K562 (cell line): ENCODE data around the gene RASSF3. TPM values are rescaled to one million over a fixed set of nuclear protein-coding genes. Genes with fewer than 3 reads are reported as not detected.
A peak's percentile ranks its signal among the peaks of the same experiment; 100 is the strongest.

Source experiments
- ATAC-seq: fragments of 200-7000 bp; cut with Tn5 transposase; 3 replicates; pipeline ENCODE4 v1.9.1; 2020; ENCODE audit warnings: moderate library complexity
- BruUV-seq: library from RNA; stranded (reverse); fragments of 400-500 nt; replicated peaks from 2 replicates; lab custom pipeline; 2021; lab: Mats Ljungman, UMichigan
- CTCF ChIA-PET: fragments of 300-600 bp; formaldehyde crosslinking; extraction: SDS; loops from one replicate; lab custom pipeline; 2021; ENCODE audit warnings: low intra/inter-chr PET ratio; lab: Yijun Ruan, JAX
- POLR2A ChIA-PET: fragments of 300-600, 350-650 bp; sonication (Branson Sonifier 250); formaldehyde crosslinking; extraction: SDS; loops from one replicate; lab custom pipeline; 2021; ENCODE audit warnings: antibody characterized with exemption, inconsistent platforms; lab: Yijun Ruan, JAX
- DNase-seq, 4 experiments: peaks; one replicate each; pipeline versions ENCODE4 v3.0.0 to v3.0.0-alpha.2; 2011 to 2018; ENCODE audit warnings: low spot score in 3 of 4, mixed read lengths in 3 of 4; ENCODE audit errors: extremely low read depth in 1 of 4
- FAIRE-seq: peaks from 2 replicates; lab custom pipeline; 2011; peaks lifted over from hg19 to GRCh38; lab: Jason Lieb, UNC
- H2AFZ ChIP-seq: 2 replicates; pipeline ENCODE4 v1.6.0; 2011; ENCODE audit warnings: low read depth, low read length, control low read depth, inconsistent platforms
- H3K27ac ChIP-seq: fragments of 200-600 bp; 3 replicates; pipeline ENCODE4 v1.8.0; 2011; ENCODE audit warnings: low read depth, mild to moderate bottlenecking, control low read depth, inconsistent platforms, low read length, moderate library complexity, mixed read lengths; ENCODE audit errors: extremely low read depth
- H3K27me3 ChIP-seq, 2 experiments: fragments of 300-600 bp in 1 of 2; 2 replicates in 1 of 2; 3 replicates in 1 of 2; pipeline versions ENCODE4 v1.6.0 to v1.8.0; 2011; ENCODE audit warnings: inconsistent platforms in 2 of 2, low read length in 2 of 2, mild to moderate bottlenecking in 1 of 2, mixed read lengths in 1 of 2, moderate library complexity in 1 of 2; ENCODE audit not compliant: control insufficient read depth in 2 of 2, insufficient read depth in 2 of 2
- H3K36me3 ChIP-seq: fragments of 300-600 bp; 3 replicates; pipeline ENCODE4 v1.8.0; 2011; ENCODE audit warnings: mild to moderate bottlenecking, low read length, inconsistent platforms; ENCODE audit not compliant: control insufficient read depth, insufficient read depth
- H3K4me1 ChIP-seq, 2 experiments: fragments of 200-600 bp in 1 of 2; replicated peaks in 1 of 2; 2 replicates in 1 of 2; 3 replicates in 1 of 2; pipeline versions ENCODE4 v1.5.1 to v1.8.0; 2011; ENCODE audit warnings: inconsistent platforms in 2 of 2, low read length in 2 of 2, mild to moderate bottlenecking in 1 of 2, mixed read lengths in 1 of 2, moderate library complexity in 1 of 2; ENCODE audit not compliant: control insufficient read depth in 2 of 2, insufficient read depth in 2 of 2
- H3K4me2 ChIP-seq: 2 replicates; pipeline ENCODE4 v1.6.1; 2011; ENCODE audit warnings: low read length, control low read depth, inconsistent platforms, mixed read lengths; ENCODE audit not compliant: insufficient read depth
- H3K4me3 ChIP-seq: fragments of 200-600 bp; sonication (generic), shearing (Covaris generic); 2 replicates; pipeline ENCODE4 v1.5.1; 2016; ENCODE audit warnings: control low read depth, inconsistent platforms
- H3K79me2 ChIP-seq: fragments of 200-600 bp; 3 replicates; pipeline ENCODE4 v1.8.0; 2011; ENCODE audit warnings: low read length, inconsistent platforms; ENCODE audit not compliant: control insufficient read depth, insufficient read depth
- H3K9ac ChIP-seq, 2 experiments: 2 replicates each; pipeline versions ENCODE4 v1.6.0 to v1.6.1; 2011; ENCODE audit warnings: low read depth in 2 of 2, low read length in 2 of 2, control low read depth in 1 of 2, inconsistent platforms in 1 of 2, mild to moderate bottlenecking in 1 of 2, mixed read lengths in 1 of 2; ENCODE audit not compliant: insufficient read depth in 1 of 2
- H3K9me1 ChIP-seq: one replicate; pipeline ENCODE4 v1.6.0; 2011; ENCODE audit warnings: inconsistent platforms, mild to moderate bottlenecking, low read length, moderate library complexity; ENCODE audit not compliant: control insufficient read depth, insufficient read depth
- H3K9me3 ChIP-seq: replicated peaks from 2 replicates; pipeline ENCODE4 v1.5.1; 2011; ENCODE audit warnings: low read depth, low read length, inconsistent platforms; ENCODE audit not compliant: control insufficient read depth, insufficient read depth
- H4K20me1 ChIP-seq: replicated peaks from 2 replicates; pipeline ENCODE4 v1.6.1; 2011; ENCODE audit warnings: low read length, inconsistent platforms, mixed read lengths; ENCODE audit not compliant: control insufficient read depth, insufficient read depth
- AFF4 ChIP-seq: sonication (generic); formaldehyde crosslinking; IDR thresholded peaks from 2 replicates; pipeline ENCODE4 v1.8.0; 2023; ENCODE audit warnings: mild to moderate bottlenecking, missing genetic modification reagents
- CREM ChIP-seq: IDR thresholded peaks from 2 replicates; pipeline ENCODE4 v1.6.1; 2014; ENCODE audit warnings: antibody characterized with exemption, low read depth
- HNRNPK ChIP-seq: fragments of 200-400 bp; formaldehyde crosslinking; IDR thresholded peaks from one replicate; pipeline ENCODE4 v1.6.1; 2018; ENCODE audit warnings: mild to moderate bottlenecking, low read depth, low read length; ENCODE audit not compliant: poor library complexity, severe bottlenecking
- JUNB ChIP-seq: fragments of 450-650 bp; formaldehyde crosslinking; conservative IDR thresholded peaks from 2 replicates; pipeline ENCODE4 v1.4.0; 2020; ENCODE audit warnings: mild to moderate bottlenecking
- ZNF134 ChIP-seq: fragments of 250-450 bp; sonication (Bioruptor Pico); conservative IDR thresholded peaks from 2 replicates; pipeline ENCODE4 v1.4.0; 2020
- WGBS: fragments of 100-300 bp; shearing (Covaris generic); methylation state at CpG from one replicate; pipeline ENCODE4 v1.1.6; 2016; ENCODE audit warnings: low coverage, mixed read lengths; ENCODE audit not compliant: insufficient coverage; ENCODE audit errors: missing lambda C conversion rate; 5-methylcytosine and 5-hydroxymethylcytosine counted together
- in situ Hi-C: fragments of 300-500 bp; cut with MboI; formaldehyde crosslinking; loops from 4 replicates; pipeline ENCODE4 v1.15.0; 2018; ENCODE audit warnings: inconsistent platforms, mixed read lengths
- intact Hi-C: fragments of 100-400 bp; cut with micrococcal nuclease; formaldehyde crosslinking; loops from 2 replicates; pipeline ENCODE4 v1.14.2; 2022
- polyA plus RNA-seq, 8 experiments: library from polyadenylated mRNA; depleted of rRNA in 4 of 8; stranded (reverse) in 5 of 8; unstranded in 3 of 8; fragments of >200 nt; fragmentation: Nextera tagmentation in 2 of 8; fragmentation: Illumina TruSeq in 1 of 8; extraction: Ambion mirVana in 2 of 8; extraction: Trizol in 1 of 8; gene quantifications; 2 replicates each; pipeline versions ENCODE4 v1.2.1 to v1.2.3, GENCODE V29; 2011 to 2014; ENCODE audit warnings: inconsistent platforms in 1 of 8, missing spikeins in 1 of 8
- total RNA-seq, 7 experiments: library from RNA; depleted of rRNA in 6 of 7; stranded (reverse); fragments of >200 nt in 6 of 7; fragmentation: Illumina TruSeq in 2 of 7; extraction: Trizol in 2 of 7; gene quantifications; 2 replicates each; pipeline versions ENCODE4 v1.2.1 to v1.2.3, GENCODE V29; 2011 to 2021; ENCODE audit warnings: low replicate concordance in 1 of 7

Gene RASSF3
- total and polyA plus RNA-seq, 9 of the 15 experiments (the other 6 are each of a cell fraction or from before 2014, with no cell fraction given), result 3.7 to 39.2 (median 20.2) TPM

GRCh38 chr12:64566831-64567517 is 43.3 kb upstream of the RASSF3 start:
- FAIRE-seq (no peak), DNase-seq (no peak), ATAC-seq (peak; percentile 28; the same call in 2 of the 3 replicates)
- Histone ChIP-seq H3K4me2 (peak overlapping the region; percentile 38; the same call in 1 of the 2 replicates), H3K9ac (no peak overlapping the region; a peak in 1 of 4 replicates), H3K4me1 (peaks cover 0 to 14% of the 10 kb centered on the region in 2 experiments; a peak in 3 of 5 replicates), H3K9me3 (no peaks in the 10 kb centered on the region), H4K20me1 (no peaks in the 10 kb centered on the region), H3K36me3 (no peaks in the 10 kb centered on the region), H3K9me1 (no peaks in the 10 kb centered on the region), H3K79me2 (no peaks in the 10 kb centered on the region), H2AFZ (peak overlapping the region; percentile 64), H3K4me3 (no peak overlapping the region), H3K27me3 (peaks cover 0 to 2% of the 10 kb centered on the region in 2 experiments; a peak in 1 of 5 replicates), H3K27ac (no peak overlapping the region)
- CTCF ChIA-PET, result no interaction called here
- in situ Hi-C loops, result no loop called here
- 31% methylated on average over 7 of the region's 7 CpGs for WGBS
- POLR2A ChIA-PET, result interaction anchor here (0.6 kb wide), 1 partner anchor 55 kb away, joined by 3 read pairs; no protein-coding TSS in a partner anchor
- no peak for TF ChIP-seq HNRNPK
- BruUV-seq, result no TSS peak
- intact Hi-C loops, result no loop called here

- Histone ChIP-seq H3K36me3 (no peaks in the 10 kb centered on the region), H3K27me3 (0 out of 5 replicates have a peak, but pooled peaks cover 0 to 2% of the 10 kb centered on the region in 2 experiments), H3K4me3 (no peak overlapping the region), H3K9me1 (no peaks in the 10 kb centered on the region), H3K9me3 (no peaks in the 10 kb centered on the region), H3K9ac (peak overlapping the region in 1 of 2 experiments; percentile 19; a peak in 1 of 4 replicates), H3K4me2 (peak overlapping the region; percentile 38; the same call in 1 of the 2 replicates), H2AFZ (peak overlapping the region; percentile 64), H3K4me1 (peaks cover 0 to 14% of the 10 kb centered on the region in 2 experiments; a peak in 3 of 5 replicates), H3K27ac (no peak overlapping the region), H4K20me1 (no peaks in the 10 kb centered on the region), H3K79me2 (no peaks in the 10 kb centered on the region)
- 20% methylated on average over 8 of the region's 8 CpGs for WGBS
- FAIRE-seq, result no peak
- peak; percentile 64 for ATAC-seq
- POLR2A ChIA-PET, result interaction anchor here (1.1 to 1.6 kb wide), 2 partner anchors 9 to 37 kb away, joined by 3 to 4 read pairs; no protein-coding TSS in a partner anchor
- in situ Hi-C loops, result no loop called here
- no TSS peak for BruUV-seq
- CTCF ChIA-PET, result no interaction called here
- intact Hi-C loops, result no loop called here
- DNase-seq, result no peak
- no peak for TF ChIP-seq JUNB
- TF ChIP-seq AFF4 (CRISPR knock-in tag), result no peak
- TF ChIP-seq CREM, result no peak
- 0 out of 2 replicates have a peak, but pooled peaks have one; percentile 33 for TF ChIP-seq ZNF134 (CRISPR knock-in tag)
Measured at GRCh38 chr12:64567570-64567969, 42.7 kb upstream of the RASSF3 start.
